Measurements from ENCODE around the gene SLC22A2. TPM values are rescaled to one million over a fixed set of nuclear protein-coding genes. Genes with fewer than 3 reads are reported as not detected.
A peak's percentile ranks its signal among the peaks of the same experiment; 100 is the strongest.

The SLC22A2 gene
- total RNA-seq, 1 experiment from 2014 or later, result not detected

GRCh38 chr6:160215232-160215631 is 43.4 kb downstream of the SLC22A2 start:
- DNase-seq (ENCODE audit: low read depth), result peak; percentile 38

- DNase-seq (ENCODE audit: low read depth), result no peak
Observed at GRCh38 chr6:160207618-160208017, 51.0 kb downstream of the SLC22A2 start.

- no peak for DNase-seq (ENCODE audit: low read depth)
Observed at GRCh38 chr6:160204710-160205109, 53.9 kb downstream of the SLC22A2 start.

GRCh38 chr6:160203953-160204352 is 54.7 kb downstream of the SLC22A2 start:
- DNase-seq (ENCODE audit: low read depth), result no peak

- no peak for DNase-seq (ENCODE audit: low read depth)
Observed at GRCh38 chr6:160203522-160203921, 55.1 kb downstream of the SLC22A2 start.

GRCh38 chr6:160203076-160203475 is 55.5 kb downstream of the SLC22A2 start:
- DNase-seq (ENCODE audit: low read depth), result no peak

- DNase-seq (ENCODE audit: low read depth), result no peak
Observed at GRCh38 chr6:160202411-160202810, 56.2 kb downstream of the SLC22A2 start.

GRCh38 chr6:160201061-160201460 is 57.6 kb downstream of the SLC22A2 start:
- DNase-seq (ENCODE audit: low read depth), result no peak

- peak; percentile 30 for DNase-seq (ENCODE audit: low read depth)
Observed at GRCh38 chr6:160198606-160199211, 59.9 kb downstream of the SLC22A2 start.

GRCh38 chr6:160197662-160198061 is 61.0 kb downstream of the SLC22A2 start:
- DNase-seq (ENCODE audit: low read depth), result no peak

- DNase-seq (ENCODE audit: low read depth), result no peak
Observed at GRCh38 chr6:160194808-160195207, 63.8 kb downstream of the SLC22A2 start.

- no peak for DNase-seq (ENCODE audit: low read depth)
Observed at GRCh38 chr6:160192840-160193239, 65.8 kb downstream of the SLC22A2 start.

- no peak for DNase-seq (ENCODE audit: low read depth)
Observed at GRCh38 chr6:160190973-160191372, 67.6 kb downstream of the SLC22A2 start.

GRCh38 chr6:160190081-160190480 is 68.5 kb downstream of the SLC22A2 start:
- no peak for DNase-seq (ENCODE audit: low read depth)

GRCh38 chr6:160188773-160189172 is 69.8 kb downstream of the SLC22A2 start:
- DNase-seq (ENCODE audit: low read depth), result peak; percentile 75

GRCh38 chr6:160180706-160181105 is 77.9 kb downstream of the SLC22A2 start:
- no peak for DNase-seq (ENCODE audit: low read depth)

GRCh38 chr6:160178271-160178670 is 80.3 kb downstream of the SLC22A2 start:
- DNase-seq (ENCODE audit: low read depth), result no peak

- DNase-seq (ENCODE audit: low read depth), result peak; percentile 11
Observed at GRCh38 chr6:160177220-160177619, 81.4 kb downstream of the SLC22A2 start.

GRCh38 chr6:160174681-160175080 is 83.9 kb downstream of the SLC22A2 start:
- DNase-seq (ENCODE audit: low read depth), result no peak

GRCh38 chr6:160173806-160174527 is 84.7 kb downstream of the SLC22A2 start:
- DNase-seq (ENCODE audit: low read depth), result no peak

- DNase-seq (ENCODE audit: low read depth), result no peak
Observed at GRCh38 chr6:160172704-160173103, 85.9 kb downstream of the SLC22A2 start.

- no peak for DNase-seq (ENCODE audit: low read depth)
Observed at GRCh38 chr6:160170018-160170680, 88.5 kb downstream of the SLC22A2 start.

Measured in RPMI7951 (cell line).